AG04449 (cell line): ENCODE measurements around the gene PACSIN3.

Experiments used
- CTCF ChIA-PET: fragments of 350-600 bp; formaldehyde crosslinking; extraction: SDS; loops from one replicate; lab custom pipeline; 2021; ENCODE audit warnings: antibody characterized with exemption; lab: Yijun Ruan, JAX
- POLR2A ChIA-PET: fragments of 400-600, 350-600 bp; formaldehyde crosslinking; extraction: SDS; loops from one replicate; lab custom pipeline; 2020; ENCODE audit warnings: antibody characterized with exemption, inconsistent platforms; lab: Yijun Ruan, JAX
- DNase-seq: peaks from one replicate; pipeline ENCODE4 v3.0.0-alpha.2; 2010; ENCODE audit warnings: low read depth, low spot score
- H3K4me3 ChIP-seq: 2 replicates; pipeline ENCODE4 v1.5.1; 2011; ENCODE audit warnings: low read depth, mild to moderate bottlenecking, control low read depth, low read length
- TF ChIP-seq, protein P1 (sequence below): IDR thresholded peaks from one replicate; pipeline ENCODE4 v1.5.1; 2011; ENCODE audit warnings: mild to moderate bottlenecking, moderate library complexity, low read length, control low read depth, inconsistent platforms; ENCODE audit not compliant: insufficient read depth; ENCODE audit errors: missing control alignments

Gene PACSIN3

DNA sequence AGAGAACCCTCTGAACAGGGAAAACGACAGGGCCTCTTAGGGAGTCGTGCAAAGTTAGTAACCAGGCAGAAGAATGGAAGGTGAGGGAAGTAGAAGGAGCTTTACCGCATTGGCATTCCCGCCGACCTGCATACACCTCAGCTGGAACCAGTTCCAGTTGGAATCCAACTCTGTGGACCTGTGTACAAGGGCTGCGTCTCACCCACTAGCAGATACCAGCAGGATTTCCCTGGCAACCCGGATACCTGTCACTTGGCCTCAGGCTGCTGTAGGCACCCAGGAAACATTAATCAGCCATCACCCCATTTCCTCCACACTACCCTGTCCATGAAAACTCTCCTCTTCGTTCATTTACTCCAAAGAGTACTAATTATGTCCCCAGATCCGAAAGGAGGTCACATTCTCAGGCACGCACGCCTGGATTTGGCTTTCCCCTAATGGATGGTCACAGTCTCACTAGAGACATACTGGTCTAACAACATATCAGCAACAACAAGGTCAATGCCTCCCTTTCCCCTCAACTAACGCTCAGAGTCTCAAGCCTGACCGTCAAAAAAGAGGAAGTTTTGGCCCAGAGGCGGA, 10.4 kb downstream of the PACSIN3 start:
- TF ChIP-seq, protein P1, sequence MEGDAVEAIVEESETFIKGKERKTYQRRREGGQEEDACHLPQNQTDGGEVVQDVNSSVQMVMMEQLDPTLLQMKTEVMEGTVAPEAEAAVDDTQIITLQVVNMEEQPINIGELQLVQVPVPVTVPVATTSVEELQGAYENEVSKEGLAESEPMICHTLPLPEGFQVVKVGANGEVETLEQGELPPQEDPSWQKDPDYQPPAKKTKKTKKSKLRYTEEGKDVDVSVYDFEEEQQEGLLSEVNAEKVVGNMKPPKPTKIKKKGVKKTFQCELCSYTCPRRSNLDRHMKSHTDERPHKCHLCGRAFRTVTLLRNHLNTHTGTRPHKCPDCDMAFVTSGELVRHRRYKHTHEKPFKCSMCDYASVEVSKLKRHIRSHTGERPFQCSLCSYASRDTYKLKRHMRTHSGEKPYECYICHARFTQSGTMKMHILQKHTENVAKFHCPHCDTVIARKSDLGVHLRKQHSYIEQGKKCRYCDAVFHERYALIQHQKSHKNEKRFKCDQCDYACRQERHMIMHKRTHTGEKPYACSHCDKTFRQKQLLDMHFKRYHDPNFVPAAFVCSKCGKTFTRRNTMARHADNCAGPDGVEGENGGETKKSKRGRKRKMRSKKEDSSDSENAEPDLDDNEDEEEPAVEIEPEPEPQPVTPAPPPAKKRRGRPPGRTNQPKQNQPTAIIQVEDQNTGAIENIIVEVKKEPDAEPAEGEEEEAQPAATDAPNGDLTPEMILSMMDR, result no peak
- POLR2A ChIA-PET, result no interaction called here
- CTCF ChIA-PET, result interaction anchor here (1.3 to 11.2 kb wide), 4 partner anchors 9 to 176 kb away, joined by 4 to 99 read pairs (median 48); partner anchors contain the start of gene MYBPC3
- peak overlapping the region; percentile 98 for H3K4me3 ChIP-seq
- no peak for DNase-seq

DNA sequence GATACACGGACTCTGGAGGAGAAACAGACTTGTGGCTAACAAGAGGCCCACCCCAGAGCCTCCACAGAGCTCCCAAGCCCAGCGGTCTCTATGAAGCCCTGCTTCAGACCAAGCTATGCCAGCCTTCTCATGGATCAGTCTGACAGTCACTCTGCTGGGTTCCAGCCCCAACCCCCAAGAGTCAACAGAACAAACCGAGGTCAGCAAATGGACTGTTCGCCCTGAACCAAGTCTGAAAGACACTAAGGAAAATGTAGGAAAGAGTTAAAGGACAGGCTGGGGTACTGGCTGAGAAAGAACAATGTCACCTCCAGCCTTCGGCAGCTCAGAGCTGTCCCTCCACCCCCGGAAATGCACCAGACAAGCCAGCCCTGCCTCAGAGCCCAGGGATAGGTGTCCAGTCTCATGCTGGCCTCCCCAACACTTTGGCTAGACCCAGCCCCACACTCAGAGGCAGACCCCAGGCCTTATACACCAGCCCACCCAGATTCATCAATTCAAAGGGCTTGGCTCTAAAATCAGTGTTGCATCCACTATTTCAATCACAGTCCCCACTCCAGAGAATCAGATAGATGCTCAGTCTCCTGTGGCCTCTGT, 13.4 kb downstream of the PACSIN3 start:
- no peak overlapping the region for H3K4me3 ChIP-seq
- TF ChIP-seq, protein P1, result no peak
- ChIA-PET POLR2A (no interaction called here), CTCF (interaction anchor here (0.9 to 11.2 kb wide), 5 partner anchors 10 to 182 kb away, joined by 3 to 88 read pairs (median 8); partner anchors contain the start of gene DDB2)
- DNase-seq, result no peak

DNA sequence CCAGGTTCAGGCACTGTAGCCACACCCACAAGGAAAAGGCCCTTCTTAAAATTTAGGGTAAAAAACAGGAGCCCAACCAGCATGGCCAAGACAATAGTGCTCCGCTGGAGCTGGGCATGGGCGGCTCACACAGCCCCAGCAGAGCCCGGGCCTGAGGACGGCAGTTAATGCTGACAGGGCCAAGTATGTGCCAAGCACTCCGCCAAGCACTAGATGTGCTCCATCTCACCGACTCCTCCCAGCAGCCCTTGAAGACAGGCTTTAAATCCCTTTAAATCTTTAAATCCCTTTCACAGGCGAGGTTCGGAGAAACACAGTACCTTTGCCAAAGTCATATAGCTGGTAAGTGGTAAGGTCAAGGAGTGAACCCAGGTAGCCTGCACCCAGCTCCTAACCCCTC, 14.4 kb downstream of the PACSIN3 start:
- ChIA-PET POLR2A (no interaction called here), CTCF (interaction anchor here (0.9 to 11.2 kb wide), 7 partner anchors 9 to 183 kb away, joined by 3 to 88 read pairs (median 5); partner anchors contain the start of genes DDB2 and NR1H3)
- DNase-seq, result no peak
- H3K4me3 ChIP-seq, result no peak overlapping the region
- TF ChIP-seq, protein P1, result no peak

DNA sequence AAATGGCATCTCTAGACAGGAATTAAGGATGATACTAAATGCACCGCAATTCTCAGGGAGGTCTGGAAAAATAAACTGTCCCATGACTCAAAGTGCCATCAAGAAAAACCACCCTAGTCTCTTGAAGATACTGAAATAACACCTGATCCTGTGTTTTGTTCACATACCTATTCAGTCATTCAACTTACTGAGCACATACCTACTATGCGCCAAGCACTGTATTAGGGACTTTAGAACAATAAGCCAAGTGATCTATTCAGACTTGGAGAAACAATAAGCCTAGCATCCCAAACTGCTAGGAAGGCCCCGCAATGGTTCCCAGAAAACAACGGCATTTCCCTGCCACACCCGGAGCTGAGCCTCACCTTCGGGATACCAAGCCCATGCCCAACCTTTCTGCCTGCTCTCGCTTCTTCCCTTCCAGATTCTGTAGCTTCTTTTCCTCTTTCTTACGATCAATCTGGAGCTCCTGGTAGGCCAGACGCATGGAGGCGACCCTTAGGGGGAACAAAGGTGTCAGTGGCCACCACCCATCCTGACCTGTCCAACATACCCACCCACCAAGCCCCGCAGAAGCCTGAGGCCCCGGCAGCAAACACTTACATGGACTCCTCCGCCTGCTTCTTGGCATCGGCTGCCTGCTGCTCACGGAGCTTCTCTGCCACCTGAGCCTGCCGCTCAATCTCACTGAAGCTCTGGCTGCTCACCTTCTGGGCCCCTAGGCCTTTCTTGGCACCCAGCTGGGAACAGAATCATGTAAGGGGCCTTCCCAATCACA, 15.0 kb downstream of the PACSIN3 start:
- ChIA-PET POLR2A (interaction anchor here (0.5 kb wide), 1 partner anchor 305 kb away, joined by 3 read pairs; no protein-coding TSS in a partner anchor), CTCF (interaction anchor here (0.9 to 11.2 kb wide), 5 partner anchors 8 to 183 kb away, joined by 3 to 88 read pairs (median 8); partner anchors contain the start of gene NR1H3)
- no peak for DNase-seq
- TF ChIP-seq, protein P1, result no peak
- no peak overlapping the region for H3K4me3 ChIP-seq

DNA sequence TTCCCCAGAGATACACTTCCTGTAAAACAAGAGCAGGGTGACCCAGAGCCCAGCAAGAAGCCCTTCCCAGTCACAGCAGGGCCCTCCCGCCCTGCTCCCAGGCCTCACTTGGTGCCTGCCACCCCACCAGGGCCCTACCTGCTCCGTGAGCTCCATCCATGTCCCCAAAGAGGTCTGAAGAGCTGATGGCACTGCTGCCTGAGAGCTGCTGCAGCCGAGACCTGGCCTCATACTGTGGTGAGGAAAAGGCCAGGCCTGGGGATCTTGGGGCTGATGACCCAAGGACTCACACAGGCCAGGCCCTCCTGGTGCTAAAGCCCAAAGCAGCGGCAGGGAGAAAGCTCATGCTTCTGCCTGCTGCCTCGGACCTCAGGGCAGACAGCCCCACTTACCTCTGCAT, 19.9 kb downstream of the PACSIN3 start:
- no peak overlapping the region for H3K4me3 ChIP-seq
- CTCF ChIA-PET, result interaction anchor here (5.8 to 8.4 kb wide), 3 partner anchors 13 to 283 kb away, joined by 42 to 106 read pairs (median 89); partner anchors contain the start of gene NR1H3
- DNase-seq, result no peak
- TF ChIP-seq, protein P1, result no peak
- POLR2A ChIA-PET, result interaction anchor here (0.6 kb wide), 1 partner anchor 99 kb away, joined by 3 read pairs; no protein-coding TSS in a partner anchor
